Retinal pigment epithelial cell (primary cell): ENCODE data around the gene NCOA3.

Experiments used
- DNase-seq: peaks from one replicate; pipeline ENCODE4 v3.0.0-alpha.2; 2010; ENCODE audit warnings: low read depth
- H3K4me3 ChIP-seq: 2 replicates; pipeline ENCODE4 v1.5.1; 2011; ENCODE audit warnings: mild to moderate bottlenecking, low read length, control low read depth, moderate library complexity
- CTCF ChIP-seq: conservative IDR thresholded peaks from 2 replicates; pipeline ENCODE4 v1.5.1; 2011; ENCODE audit warnings: low read depth, low read length, control low read depth, inconsistent platforms

Gene NCOA3

GRCh38 chr20:47672166-47672565 is 170.5 kb downstream of the NCOA3 start:
- no peak for DNase-seq
- no peak overlapping the region for H3K4me3 ChIP-seq
- no peak for TF ChIP-seq CTCF

GRCh38 chr20:47672886-47673670 is 171.4 kb downstream of the NCOA3 start:
- TF ChIP-seq CTCF: no peak
- DNase-seq: no peak
- H3K4me3 ChIP-seq: no peak overlapping the region

- DNase-seq: no peak
- TF ChIP-seq CTCF: no peak
- H3K4me3 ChIP-seq: no peak overlapping the region
These were observed 171.9 kb downstream of the NCOA3 start for GRCh38 chr20:47673671-47673955.

DNA sequence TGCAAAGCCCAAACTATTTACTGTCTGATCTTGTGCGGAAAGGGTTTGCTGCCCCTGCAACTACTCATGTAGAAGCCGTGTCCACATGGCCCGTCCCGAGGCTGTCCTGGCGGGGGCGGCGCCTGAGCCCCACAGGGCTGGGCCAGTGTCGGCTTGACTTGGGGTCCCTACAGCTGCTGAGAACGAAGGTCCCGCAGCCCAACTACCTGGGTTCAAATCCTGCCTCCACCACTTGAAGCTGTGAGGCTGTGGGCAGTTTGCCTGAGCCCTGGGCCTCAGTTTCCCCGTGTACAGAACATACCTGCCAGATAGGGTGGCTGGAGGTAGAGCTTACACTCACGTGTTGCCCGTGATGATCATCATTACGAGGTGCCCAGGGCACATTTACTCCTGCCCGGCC is 172.5 kb downstream of the NCOA3 start:
- DNase-seq: no peak
- no peak for TF ChIP-seq CTCF
- H3K4me3 ChIP-seq: no peak overlapping the region

DNA sequence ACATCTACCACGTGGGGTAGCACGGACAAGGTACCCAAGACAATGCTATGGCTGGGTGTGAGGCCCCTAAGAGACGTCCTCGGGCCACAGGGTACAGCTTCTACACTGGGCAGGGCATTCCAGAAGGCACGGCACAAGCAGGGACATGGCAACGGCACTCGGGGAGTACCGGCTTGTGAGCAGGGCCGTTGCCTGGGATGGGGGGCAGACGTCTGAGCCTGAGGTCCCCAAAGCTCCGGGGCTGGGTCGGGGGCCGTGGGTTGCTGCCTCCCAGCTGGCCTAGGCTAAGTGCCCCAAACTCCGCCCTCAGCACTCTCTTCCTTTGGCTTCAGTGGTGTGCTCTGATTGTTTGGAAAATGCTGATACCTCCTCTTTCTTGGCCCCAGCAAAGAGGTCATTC is 173.0 kb downstream of the NCOA3 start:
- no peak for DNase-seq
- no peak overlapping the region for H3K4me3 ChIP-seq
- TF ChIP-seq CTCF: no peak

GRCh38 chr20:47675190-47676142 is 173.8 kb downstream of the NCOA3 start:
- TF ChIP-seq CTCF: no peak
- no peak for DNase-seq
- no peak overlapping the region for H3K4me3 ChIP-seq
